Measurements from ENCODE around the gene CCDC192.

Gene CCDC192

DNA sequence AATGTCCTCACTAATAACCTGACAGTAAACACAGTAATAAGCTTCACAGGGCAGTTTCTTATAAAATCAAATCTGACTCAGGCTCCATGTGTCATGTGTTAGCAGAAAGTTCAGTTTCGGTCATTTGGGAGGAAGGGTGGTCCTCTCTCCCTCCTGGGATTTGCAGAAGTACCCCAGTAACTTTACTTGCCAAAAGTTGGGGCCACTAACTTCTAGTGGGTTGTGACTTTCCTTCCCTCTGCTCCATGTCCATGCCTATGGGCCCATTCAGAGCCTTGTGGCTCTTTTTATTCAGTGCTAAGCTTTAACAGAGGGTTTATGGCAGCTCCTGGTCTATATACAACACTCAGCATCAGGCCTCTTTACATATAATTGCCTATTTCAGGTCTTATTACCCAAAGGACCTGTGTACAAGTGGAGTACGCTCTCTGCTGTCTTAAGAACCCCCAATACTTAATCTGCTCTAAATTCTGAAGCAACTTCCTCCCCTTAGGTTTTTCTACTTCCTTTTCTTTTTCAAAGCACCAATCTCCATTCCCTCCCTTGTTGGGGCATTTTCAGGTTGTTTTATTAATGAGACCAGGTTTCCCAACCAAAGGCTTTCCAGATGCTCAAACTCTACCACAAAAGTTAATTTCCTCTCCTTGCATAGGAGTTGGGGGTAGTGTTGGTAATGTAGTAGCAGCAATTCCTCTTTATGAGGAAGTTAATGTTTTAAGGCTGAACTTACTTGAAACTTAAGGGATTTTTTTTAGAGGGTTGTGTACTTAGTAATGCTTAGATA is 107.7 kb downstream of the CCDC192 start:
- TF ChIP-seq, protein P1, sequence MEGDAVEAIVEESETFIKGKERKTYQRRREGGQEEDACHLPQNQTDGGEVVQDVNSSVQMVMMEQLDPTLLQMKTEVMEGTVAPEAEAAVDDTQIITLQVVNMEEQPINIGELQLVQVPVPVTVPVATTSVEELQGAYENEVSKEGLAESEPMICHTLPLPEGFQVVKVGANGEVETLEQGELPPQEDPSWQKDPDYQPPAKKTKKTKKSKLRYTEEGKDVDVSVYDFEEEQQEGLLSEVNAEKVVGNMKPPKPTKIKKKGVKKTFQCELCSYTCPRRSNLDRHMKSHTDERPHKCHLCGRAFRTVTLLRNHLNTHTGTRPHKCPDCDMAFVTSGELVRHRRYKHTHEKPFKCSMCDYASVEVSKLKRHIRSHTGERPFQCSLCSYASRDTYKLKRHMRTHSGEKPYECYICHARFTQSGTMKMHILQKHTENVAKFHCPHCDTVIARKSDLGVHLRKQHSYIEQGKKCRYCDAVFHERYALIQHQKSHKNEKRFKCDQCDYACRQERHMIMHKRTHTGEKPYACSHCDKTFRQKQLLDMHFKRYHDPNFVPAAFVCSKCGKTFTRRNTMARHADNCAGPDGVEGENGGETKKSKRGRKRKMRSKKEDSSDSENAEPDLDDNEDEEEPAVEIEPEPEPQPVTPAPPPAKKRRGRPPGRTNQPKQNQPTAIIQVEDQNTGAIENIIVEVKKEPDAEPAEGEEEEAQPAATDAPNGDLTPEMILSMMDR (conservative IDR thresholded peaks at IDR 0.05; ENCODE audit: low read length) = no peak
- no peak for DNase-seq (ENCODE audit: low read depth)

DNA sequence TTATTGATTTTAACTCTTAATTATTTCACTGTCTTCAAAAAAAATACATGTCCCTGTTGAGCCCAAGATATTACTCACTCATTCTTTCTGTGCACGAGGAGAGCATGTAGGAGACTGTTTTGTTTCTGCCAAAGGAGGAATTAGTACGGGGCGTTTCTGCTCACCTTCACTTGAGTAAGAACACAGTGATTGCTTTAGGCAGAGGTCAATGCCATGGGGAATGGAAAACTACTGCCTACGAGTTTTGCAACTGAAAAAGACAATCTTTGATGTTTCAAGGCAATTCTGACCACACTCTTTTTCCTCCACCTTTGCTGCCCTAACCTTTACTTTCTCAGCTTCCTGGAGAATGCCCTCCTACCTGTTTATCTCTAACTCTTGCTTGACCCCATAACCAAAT is 109.4 kb downstream of the CCDC192 start:
- TF ChIP-seq, protein P1 (conservative IDR thresholded peaks at IDR 0.05; ENCODE audit: low read length) = no peak
- no peak overlapping the region for H3K4me3 ChIP-seq (ENCODE audit: low read length)
- DNase-seq (ENCODE audit: low read depth) = no peak

More for the DNA sequence above, 107.7 kb downstream of the CCDC192 start:
- no peak overlapping the region for H3K4me3 ChIP-seq (ENCODE audit: low read length)

DNA sequence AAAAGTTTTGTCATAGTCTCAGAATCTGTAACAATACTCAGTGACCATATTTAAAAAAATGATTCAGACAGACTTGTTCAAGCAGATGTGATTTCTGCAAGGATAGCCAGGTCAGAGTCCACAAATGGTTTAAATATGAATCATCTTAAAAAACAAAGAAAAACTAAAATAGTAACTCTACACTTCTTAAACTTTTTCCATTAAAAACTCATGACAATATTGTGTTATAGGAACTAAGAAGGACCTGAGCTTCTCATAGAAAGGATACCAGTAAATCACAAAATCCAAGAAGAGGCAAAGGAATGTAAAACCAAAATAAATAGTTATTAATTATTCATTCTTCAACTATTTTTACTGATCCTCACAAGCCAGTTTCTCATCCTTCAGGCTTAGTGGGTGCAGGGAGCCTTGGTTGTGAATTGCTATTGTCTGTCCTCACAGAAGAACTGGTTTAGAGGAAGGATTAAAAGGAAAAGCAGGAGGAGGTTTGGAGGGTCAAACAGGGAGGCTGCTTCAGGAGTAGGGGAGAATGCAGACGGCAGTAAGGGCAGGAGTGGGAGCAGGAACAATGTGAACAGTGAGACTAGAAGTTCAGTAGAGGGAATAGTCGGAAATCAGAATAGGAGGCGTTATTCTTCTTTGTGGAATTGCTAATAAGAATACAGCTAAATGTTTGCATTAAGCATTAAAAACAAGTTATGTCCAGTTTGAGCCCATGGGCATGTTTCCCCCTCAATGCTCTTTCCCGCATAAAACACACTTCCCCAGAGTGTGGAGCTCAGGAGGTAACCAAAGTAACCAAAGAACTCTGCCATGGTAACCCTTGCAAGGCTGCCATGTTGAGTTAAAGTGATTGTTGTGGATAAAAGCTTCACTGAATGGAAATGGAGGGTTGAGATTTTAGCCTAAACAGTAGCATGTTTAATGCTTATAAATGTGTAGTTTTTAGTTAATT is 110.7 kb downstream of the CCDC192 start:
- no peak overlapping the region for H3K4me3 ChIP-seq (ENCODE audit: low read length)
- DNase-seq (ENCODE audit: low read depth) = peak; percentile 88
- TF ChIP-seq, protein P1 (conservative IDR thresholded peaks at IDR 0.05; ENCODE audit: low read length) = no peak

DNA sequence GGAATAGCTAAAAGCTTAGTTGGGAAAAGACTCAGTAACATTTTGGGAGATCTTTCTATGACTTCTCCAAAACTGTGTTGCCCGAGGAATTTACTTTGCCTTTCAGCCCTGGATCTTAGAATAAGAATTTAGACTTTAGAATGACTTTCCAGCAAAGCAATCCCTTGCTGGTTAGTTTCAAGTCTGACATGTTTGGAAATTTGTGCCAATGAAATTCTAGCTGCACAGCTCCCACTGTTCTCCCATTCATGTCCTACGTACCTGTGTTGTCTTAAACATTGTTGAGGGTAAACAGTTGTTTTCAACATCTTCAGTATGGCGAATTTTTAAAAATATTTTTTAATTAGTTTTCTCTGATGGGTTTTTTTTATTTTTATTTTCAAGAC is 111.4 kb downstream of the CCDC192 start:
- H3K4me3 ChIP-seq (ENCODE audit: low read length) = no peak overlapping the region
- no peak for DNase-seq (ENCODE audit: low read depth)
- TF ChIP-seq, protein P1 (conservative IDR thresholded peaks at IDR 0.05; ENCODE audit: low read length) = no peak

DNA sequence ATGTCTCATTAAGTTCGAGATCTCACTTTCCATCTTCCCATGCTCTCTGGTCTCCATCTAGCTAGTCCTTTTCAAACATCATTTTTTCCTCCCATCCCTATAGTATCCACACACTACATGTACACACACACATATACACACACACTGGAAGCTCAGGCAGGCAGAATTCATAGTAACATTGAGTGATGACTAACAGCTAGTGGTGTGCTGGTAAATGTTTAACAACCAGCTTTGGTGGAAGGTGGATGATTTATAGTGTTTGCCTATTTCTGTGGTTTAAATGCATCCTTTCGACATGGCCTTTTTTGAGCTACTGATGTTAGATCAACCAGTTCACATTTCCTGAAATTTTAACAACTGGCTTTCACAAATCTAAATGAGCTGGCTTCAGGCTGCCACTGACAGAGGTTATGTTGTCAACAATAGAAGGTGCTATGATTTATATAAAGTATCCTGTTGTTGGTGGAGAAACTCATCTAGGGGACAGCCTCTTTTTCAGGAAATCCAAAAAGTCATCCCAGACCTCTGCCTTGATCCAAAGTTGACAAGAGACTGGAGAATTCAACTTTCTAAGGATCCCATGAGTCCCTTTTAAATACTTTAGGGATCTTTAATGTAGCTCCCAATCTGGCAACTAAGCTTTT is 117.8 kb downstream of the CCDC192 start:
- H3K4me3 ChIP-seq (ENCODE audit: low read length) = no peak overlapping the region
- TF ChIP-seq, protein P1 (conservative IDR thresholded peaks at IDR 0.05; ENCODE audit: low read length) = no peak
- DNase-seq (ENCODE audit: low read depth) = peak; percentile 74

DNA sequence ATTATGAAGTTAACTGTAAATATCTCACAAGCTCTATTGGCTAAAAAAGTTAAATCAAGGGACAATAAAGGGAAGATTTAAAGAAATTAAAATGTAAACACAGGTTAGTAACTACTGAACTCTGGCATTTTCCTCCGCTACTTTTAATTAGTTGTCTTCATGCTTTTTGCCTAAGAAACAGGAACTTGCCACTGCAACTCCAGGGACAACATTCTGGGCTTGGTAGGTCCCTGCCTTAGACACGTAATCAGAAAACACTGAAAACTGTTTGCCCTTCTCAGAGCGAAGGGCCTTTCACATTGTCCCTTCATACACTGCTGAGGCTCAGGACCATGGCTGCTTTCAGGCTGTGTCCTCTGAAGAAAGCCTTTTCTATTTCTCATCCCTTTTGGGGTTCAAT is 118.7 kb downstream of the CCDC192 start:
- H3K4me3 ChIP-seq (ENCODE audit: low read length) = no peak overlapping the region
- DNase-seq (ENCODE audit: low read depth) = no peak
- TF ChIP-seq, protein P1 (conservative IDR thresholded peaks at IDR 0.05; ENCODE audit: low read length) = no peak

Data from AG10803 (cell line).